Right lobe of liver (tissue), 6 donors: Measurements from ENCODE around the gene DOP1B. TPM values are rescaled to one million over a fixed set of nuclear protein-coding genes. Genes with fewer than 3 reads are reported as not detected.

Experiments
- ATAC-seq, 4 donors: fragments of 200-7000 bp; cut with Tn5 transposase; one replicate each; pipeline ENCODE4 v1.9.1; 2020; ENCODE audit warnings: mild to moderate bottlenecking in 4 of 4, moderate library complexity in 4 of 4
- DNase-seq, 3 donors: peaks; one replicate each; pipeline ENCODE4 v3.0.0-alpha.2; 2020
- H3K27ac ChIP-seq, 3 donors: fragments of 200-600 bp; one replicate each; pipeline ENCODE4 v1.8.0; 2022
- H3K27me3 ChIP-seq, 2 donors: fragments of 200-600 bp; one replicate each; pipeline ENCODE4 v1.8.0; 2022
- H3K36me3 ChIP-seq, 4 donors: fragments of 200-600 bp; sonication (generic) in 1 of 4; one replicate each; pipeline versions ENCODE4 v1.5.1 to v1.8.0; 2017 to 2022; ENCODE audit warnings: control low read depth in 1 of 4
- H3K4me1 ChIP-seq, 4 donors: fragments of 200-600 bp; sonication (generic) in 1 of 4; one replicate each; pipeline versions ENCODE4 v1.5.1 to v1.8.0; 2017 to 2022; ENCODE audit warnings: control low read depth in 1 of 4
- H3K4me3 ChIP-seq, 3 donors: fragments of 200-600 bp; one replicate each; pipeline ENCODE4 v1.8.0; 2022
- H3K9me3 ChIP-seq, 4 donors: fragments of 200-600 bp; sonication (generic) in 1 of 4; one replicate each; pipeline versions ENCODE4 v1.5.1 to v1.8.0; 2017 to 2022; ENCODE audit warnings: control low read depth in 1 of 4
- POLR2A ChIP-seq: fragments of 450-650 bp; IDR thresholded peaks from one replicate; pipeline ENCODE4 v1.6.1; 2017; ENCODE audit warnings: antibody characterized with exemption, mild to moderate bottlenecking
- WGBS: methylation state at CpG from one replicate; pipeline ENCODE4 v1.1.6; 2018; ENCODE audit warnings: low coverage, low lambda C conversion rate; ENCODE audit not compliant: insufficient coverage; ENCODE audit errors: missing lambda C conversion rate; 5-methylcytosine and 5-hydroxymethylcytosine counted together
- intact Hi-C, 2 donors: fragments of 100-400 bp; cut with DNase I; formaldehyde crosslinking; loops; one replicate each; pipeline versions ENCODE4 v1.11.2 to v1.14.1; 2022
- total RNA-seq, 6 experiments: library from RNA; depleted of rRNA in 2 of 6; stranded (reverse); fragments of >200 nt in 2 of 6; fragmentation: NEBNext Ultra II Directional in 3 of 6; extraction: Animal tissue kit (Norgen Biotek cat#: 25700) in 3 of 6; gene quantifications; one replicate each; pipeline versions ENCODE4 v1.1.0 to v1.2.4, GENCODE V29; 2016 to 2023
- TF ChIP-seq, protein P1 (sequence below), 4 donors: fragments of 200-600 bp in 3 of 4; fragments of 450-650 bp in 1 of 4; IDR thresholded peaks; one replicate each; pipeline versions ENCODE4 v1.5.1 to v1.8.0; 2016 to 2022; ENCODE audit warnings: antibody characterized with exemption in 4 of 4, mild to moderate bottlenecking in 2 of 4
- donor health status: DM: no; HTN: yes; CAD: no.
- donor health status: DM: no; HTN: no; CAD: no.
- donor health status: DM: no; HTN: no; CAD: no.
- donor health status: DM: no; HTN: yes; CAD: no.
- donor health status: DM: no; HTN: yes; CAD: no.

The DOP1B gene
- total RNA-seq, 6 experiments from 2014 or later = 6.6 to 30.1 (median 20.9) TPM

DNA sequence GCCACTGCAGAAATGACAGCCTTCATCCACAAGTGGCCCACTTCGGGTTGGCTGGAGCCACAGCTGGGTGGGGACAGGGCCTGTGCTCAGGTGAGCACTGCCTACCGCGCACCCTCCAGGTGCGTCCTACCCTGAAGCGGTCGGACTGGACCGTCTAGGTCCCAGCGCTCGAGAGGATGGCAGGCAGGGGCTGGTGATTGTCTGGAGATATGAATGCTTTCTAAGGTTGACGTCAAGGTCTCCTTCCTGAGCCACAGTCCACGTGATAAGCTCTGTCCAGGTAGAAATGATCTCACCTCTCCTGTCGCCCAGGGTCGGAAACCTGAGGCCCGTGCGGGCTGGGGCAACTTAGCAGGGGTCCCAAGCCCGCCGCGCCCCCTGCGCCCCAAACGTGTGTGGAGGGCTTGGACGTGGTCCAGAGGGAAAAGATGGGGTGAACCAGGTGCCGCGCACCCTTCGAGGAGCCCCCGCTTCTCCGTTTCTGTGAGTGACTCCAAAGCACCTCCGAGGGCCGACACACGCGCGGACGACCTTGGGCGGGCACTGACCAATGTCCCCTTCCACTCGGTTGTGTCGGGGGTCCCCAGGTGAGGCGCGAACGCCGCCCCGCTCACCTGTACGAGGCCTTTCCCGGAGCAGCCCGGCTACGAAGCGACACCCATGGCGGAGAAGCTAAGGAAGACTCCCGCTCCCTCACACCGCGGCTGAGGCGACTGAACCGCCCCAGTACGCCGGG lies 853 bp upstream of the DOP1B start:
- ATAC-seq (no peak), DNase-seq (peak in 1 of 3 donors; percentile 42)
- TF ChIP-seq POLR2A = peak; percentile 89
- TF ChIP-seq, protein P1, sequence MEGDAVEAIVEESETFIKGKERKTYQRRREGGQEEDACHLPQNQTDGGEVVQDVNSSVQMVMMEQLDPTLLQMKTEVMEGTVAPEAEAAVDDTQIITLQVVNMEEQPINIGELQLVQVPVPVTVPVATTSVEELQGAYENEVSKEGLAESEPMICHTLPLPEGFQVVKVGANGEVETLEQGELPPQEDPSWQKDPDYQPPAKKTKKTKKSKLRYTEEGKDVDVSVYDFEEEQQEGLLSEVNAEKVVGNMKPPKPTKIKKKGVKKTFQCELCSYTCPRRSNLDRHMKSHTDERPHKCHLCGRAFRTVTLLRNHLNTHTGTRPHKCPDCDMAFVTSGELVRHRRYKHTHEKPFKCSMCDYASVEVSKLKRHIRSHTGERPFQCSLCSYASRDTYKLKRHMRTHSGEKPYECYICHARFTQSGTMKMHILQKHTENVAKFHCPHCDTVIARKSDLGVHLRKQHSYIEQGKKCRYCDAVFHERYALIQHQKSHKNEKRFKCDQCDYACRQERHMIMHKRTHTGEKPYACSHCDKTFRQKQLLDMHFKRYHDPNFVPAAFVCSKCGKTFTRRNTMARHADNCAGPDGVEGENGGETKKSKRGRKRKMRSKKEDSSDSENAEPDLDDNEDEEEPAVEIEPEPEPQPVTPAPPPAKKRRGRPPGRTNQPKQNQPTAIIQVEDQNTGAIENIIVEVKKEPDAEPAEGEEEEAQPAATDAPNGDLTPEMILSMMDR (IDR thresholded peaks at IDR 0.05) = no peak

DNA sequence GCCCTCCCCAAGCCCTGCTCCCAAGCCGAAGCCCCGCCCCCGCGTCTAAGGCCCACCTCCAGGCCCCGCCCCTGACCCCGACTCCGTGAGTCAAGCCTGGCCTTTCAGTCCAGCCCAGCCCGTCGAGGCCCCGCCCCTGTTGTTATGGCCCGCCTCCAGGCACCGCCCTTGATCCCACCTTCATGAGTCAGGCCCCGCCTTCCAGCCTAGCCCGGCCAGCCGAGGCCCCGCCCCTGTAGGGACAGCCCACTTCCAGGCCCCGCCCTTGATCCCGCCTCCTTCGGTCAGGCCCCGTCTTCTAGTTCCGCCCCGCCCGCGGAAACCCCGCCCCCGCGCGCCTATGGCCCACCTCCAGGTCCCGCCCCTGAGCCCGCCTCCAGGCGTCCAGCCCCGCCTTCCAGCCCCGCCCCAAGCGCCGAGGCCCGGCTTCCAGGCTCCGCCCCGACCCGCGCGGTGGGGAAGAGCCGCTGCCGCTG lies 247 bp upstream of the DOP1B start:
- Histone ChIP-seq H3K36me3 (no peaks in the 10 kb centered on the region), H3K27ac (peak overlapping the region in 2 of 3 donors; percentile 85), H3K27me3 (no peaks in the 10 kb centered on the region), H3K9me3 (no peaks in the 10 kb centered on the region), H3K4me3 (peak overlapping the region; percentile 84 to 94 (median 84)), H3K4me1 (peaks cover 0 to 5% (median 0%) of the 10 kb centered on the region in 4 donors)
- 0% methylated on average over 5 of the region's 43 CpGs for WGBS
- DNase-seq (peak; percentile 100), ATAC-seq (peak; percentile 90 to 95 (median 92))
- intact Hi-C loops = loop anchor here in 1 of 2 donors (10.0 kb wide), 1 partner anchor 48 kb away; no protein-coding TSS in a partner anchor
- no peak for TF ChIP-seq POLR2A
- TF ChIP-seq, protein P1 (IDR thresholded peaks at IDR 0.05) = no peak

More for the DNA sequence above, 853 bp upstream of the DOP1B start:
- no peaks in the 10 kb centered on the region for H3K36me3 ChIP-seq
- H3K4me3 ChIP-seq = peak overlapping the region; percentile 52 to 72 (median 62)
- H3K27me3 ChIP-seq = no peaks in the 10 kb centered on the region
- intact Hi-C loops = loop anchor here in 1 of 2 donors (10.0 kb wide), 1 partner anchor 49 kb away; no protein-coding TSS in a partner anchor
- H3K27ac ChIP-seq = peak overlapping the region; percentile 24 to 33 (median 32)
- H3K9me3 ChIP-seq = no peaks in the 10 kb centered on the region
- H3K4me1 ChIP-seq = peaks cover 0 to 5% (median 0%) of the 10 kb centered on the region in 4 donors
- WGBS = no CpG with 5 or more reads among the region's 53 CpGs

DNA sequence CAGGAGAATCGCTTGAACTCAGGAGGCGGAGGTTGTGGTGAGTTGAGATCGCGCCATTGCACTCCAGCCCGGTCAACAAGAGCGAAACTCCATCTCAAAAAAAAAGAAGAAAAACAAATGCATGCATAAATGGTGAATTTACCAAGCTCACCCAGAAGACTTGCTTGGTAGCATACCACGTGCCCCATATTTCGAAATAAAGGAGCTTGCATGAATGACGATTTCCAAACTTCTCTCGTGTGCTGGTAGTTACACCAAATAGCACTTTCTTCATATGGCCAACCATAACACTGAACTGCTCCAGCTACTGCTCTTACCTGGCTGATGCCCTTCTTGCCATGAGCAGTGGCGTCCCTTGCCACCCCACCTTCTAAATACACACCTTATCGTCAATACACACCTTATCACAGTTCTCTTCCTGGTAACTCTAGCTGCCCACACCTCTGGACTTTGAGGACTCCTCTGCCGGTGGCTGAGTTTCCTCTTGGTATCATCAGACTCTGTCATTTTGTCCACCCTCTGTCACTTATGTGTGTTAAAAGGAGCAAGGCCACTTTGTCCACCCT lies 2.8 kb downstream of the DOP1B start:
- TF ChIP-seq, protein P1 (IDR thresholded peaks at IDR 0.05) = no peak
- no peak for TF ChIP-seq POLR2A
- no peaks in the 10 kb centered on the region for H3K27me3 ChIP-seq
- peak in 1 of 3 donors; percentile 69 for DNase-seq
- intact Hi-C loops = loop anchor here in 1 of 2 donors (10.0 kb wide), 1 partner anchor 45 kb away; no protein-coding TSS in a partner anchor
- H3K36me3 ChIP-seq = no peaks in the 10 kb centered on the region
- WGBS = 31% methylated on average over 8 of the region's 13 CpGs
- H3K4me1 ChIP-seq = peaks cover 0 to 17% (median 3%) of the 10 kb centered on the region in 4 donors
- peak overlapping the region in 1 of 3 donors; percentile 37 for H3K27ac ChIP-seq
- no peak overlapping the region for H3K4me3 ChIP-seq
- no peaks in the 10 kb centered on the region for H3K9me3 ChIP-seq
- ATAC-seq = no peak

DNA sequence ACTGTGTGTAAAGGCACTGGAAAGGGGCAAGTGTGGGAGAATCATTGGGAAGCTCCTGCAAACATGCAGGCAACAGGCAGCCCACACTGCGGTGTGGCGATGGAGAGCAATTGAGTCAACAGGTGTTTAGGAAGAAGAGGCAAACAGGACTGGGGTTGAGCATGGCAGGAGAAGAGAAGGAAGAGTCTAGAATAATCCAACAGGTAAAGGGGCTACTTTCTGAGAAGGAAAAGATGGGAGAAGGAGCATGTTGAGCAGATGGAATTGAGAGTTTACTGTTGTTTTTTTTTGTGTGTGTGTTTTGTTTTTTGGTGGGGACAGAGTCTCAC lies 4.2 kb downstream of the DOP1B start:
- H3K9me3 ChIP-seq = no peaks in the 10 kb centered on the region
- intact Hi-C loops = no loop called here

More for the DNA sequence above, 4.2 kb downstream of the DOP1B start:
- Histone ChIP-seq H3K27me3 (no peaks in the 10 kb centered on the region), H3K27ac (no peak overlapping the region), H3K4me3 (no peak overlapping the region), H3K36me3 (no peaks in the 10 kb centered on the region), H3K4me1 (peaks cover 0 to 20% (median 3%) of the 10 kb centered on the region in 4 donors)
- DNase-seq (no peak), ATAC-seq (no peak)
- no peak for TF ChIP-seq POLR2A
- TF ChIP-seq, protein P1 (IDR thresholded peaks at IDR 0.05) = no peak
- WGBS = 94% methylated on average over 2 of the region's 2 CpGs
